ENCODE results near the gene DNAJC22.

DNA sequence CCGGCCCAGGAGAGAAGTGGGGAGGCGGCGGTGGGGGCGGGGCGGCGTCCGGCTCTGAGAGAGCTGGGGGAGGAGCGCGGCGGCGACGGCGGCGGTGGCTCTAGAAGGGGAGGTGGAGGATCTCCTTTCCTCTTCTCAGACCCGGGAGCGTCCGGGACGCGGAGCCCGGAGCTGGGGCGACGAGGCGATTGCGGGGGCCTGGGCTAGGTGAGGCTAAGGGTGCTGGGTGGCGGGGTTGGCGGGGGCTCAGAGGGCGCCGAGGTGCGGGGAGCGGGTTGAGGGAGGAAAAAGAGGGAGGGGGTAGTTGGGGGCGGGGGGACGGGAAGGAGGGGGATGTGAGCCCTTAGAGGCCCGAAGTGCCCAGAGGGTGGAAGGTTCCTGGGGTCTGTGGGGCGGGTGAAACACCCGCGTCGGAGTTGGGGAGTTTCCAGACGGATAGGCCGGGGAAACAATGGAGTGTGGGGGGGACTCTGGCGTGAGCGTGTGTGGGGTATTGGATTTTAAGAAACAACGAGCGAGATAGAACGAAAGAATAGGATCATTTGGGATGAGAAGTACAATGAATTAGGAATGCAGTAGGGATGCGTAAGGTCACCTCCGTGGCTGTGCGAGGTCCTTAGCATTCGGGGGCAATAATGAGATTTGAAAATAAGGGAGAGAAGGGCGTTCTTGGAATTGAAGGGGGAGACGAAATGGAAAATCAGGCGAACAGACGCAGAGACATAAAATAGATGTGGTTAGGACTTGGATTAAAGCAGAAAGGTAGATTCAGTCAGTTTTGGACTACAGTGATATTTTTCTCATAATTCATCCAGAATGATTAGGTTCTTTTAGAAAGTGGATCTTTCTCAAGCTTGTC is 20.9 kb downstream of the DNAJC22 start, which contains the start of gene SPATS2:
- TF ChIP-seq, protein P1, sequence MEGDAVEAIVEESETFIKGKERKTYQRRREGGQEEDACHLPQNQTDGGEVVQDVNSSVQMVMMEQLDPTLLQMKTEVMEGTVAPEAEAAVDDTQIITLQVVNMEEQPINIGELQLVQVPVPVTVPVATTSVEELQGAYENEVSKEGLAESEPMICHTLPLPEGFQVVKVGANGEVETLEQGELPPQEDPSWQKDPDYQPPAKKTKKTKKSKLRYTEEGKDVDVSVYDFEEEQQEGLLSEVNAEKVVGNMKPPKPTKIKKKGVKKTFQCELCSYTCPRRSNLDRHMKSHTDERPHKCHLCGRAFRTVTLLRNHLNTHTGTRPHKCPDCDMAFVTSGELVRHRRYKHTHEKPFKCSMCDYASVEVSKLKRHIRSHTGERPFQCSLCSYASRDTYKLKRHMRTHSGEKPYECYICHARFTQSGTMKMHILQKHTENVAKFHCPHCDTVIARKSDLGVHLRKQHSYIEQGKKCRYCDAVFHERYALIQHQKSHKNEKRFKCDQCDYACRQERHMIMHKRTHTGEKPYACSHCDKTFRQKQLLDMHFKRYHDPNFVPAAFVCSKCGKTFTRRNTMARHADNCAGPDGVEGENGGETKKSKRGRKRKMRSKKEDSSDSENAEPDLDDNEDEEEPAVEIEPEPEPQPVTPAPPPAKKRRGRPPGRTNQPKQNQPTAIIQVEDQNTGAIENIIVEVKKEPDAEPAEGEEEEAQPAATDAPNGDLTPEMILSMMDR (IDR thresholded peaks at IDR 0.05 in 2 of 3, conservative IDR thresholded peaks at IDR 0.05 in 1 of 3; ENCODE audit: borderline replicate concordance in 1 of 3, insufficient read depth in 1 of 3, low read depth in 2 of 3, low read length in 2 of 3): no peak
- TF ChIP-seq POLR2AphosphoS5 (IDR thresholded peaks at IDR 0.05; ENCODE audit: low read depth, low read length) (no peak; the same call in 1 of the 2 replicates), REST (IDR thresholded peaks at IDR 0.05; ENCODE audit: low read depth) (no peak), YY1 (IDR thresholded peaks at IDR 0.05; ENCODE audit: extremely low read depth, insufficient replicate concordance, low read depth, low read length) (no peak), EGR1 (IDR thresholded peaks at IDR 0.05; ENCODE audit: low read depth) (peak; percentile 45; the same call in 1 of the 2 replicates), SIN3A (IDR thresholded peaks at IDR 0.05; ENCODE audit: low read depth) (peak; percentile 71), RAD21 (IDR thresholded peaks at IDR 0.05; ENCODE audit: low read depth) (no peak; the same call in 1 of the 2 replicates), EZH2 (IDR thresholded peaks at IDR 0.05) (no peak)
